ENCODE results near the gene S100A11.
"Not testable (repeated sequence)": the region's sequence is repeated elsewhere in the genome, so short reads cannot be mapped to it uniquely, and the experiment has no call there.

Gene S100A11

DNA sequence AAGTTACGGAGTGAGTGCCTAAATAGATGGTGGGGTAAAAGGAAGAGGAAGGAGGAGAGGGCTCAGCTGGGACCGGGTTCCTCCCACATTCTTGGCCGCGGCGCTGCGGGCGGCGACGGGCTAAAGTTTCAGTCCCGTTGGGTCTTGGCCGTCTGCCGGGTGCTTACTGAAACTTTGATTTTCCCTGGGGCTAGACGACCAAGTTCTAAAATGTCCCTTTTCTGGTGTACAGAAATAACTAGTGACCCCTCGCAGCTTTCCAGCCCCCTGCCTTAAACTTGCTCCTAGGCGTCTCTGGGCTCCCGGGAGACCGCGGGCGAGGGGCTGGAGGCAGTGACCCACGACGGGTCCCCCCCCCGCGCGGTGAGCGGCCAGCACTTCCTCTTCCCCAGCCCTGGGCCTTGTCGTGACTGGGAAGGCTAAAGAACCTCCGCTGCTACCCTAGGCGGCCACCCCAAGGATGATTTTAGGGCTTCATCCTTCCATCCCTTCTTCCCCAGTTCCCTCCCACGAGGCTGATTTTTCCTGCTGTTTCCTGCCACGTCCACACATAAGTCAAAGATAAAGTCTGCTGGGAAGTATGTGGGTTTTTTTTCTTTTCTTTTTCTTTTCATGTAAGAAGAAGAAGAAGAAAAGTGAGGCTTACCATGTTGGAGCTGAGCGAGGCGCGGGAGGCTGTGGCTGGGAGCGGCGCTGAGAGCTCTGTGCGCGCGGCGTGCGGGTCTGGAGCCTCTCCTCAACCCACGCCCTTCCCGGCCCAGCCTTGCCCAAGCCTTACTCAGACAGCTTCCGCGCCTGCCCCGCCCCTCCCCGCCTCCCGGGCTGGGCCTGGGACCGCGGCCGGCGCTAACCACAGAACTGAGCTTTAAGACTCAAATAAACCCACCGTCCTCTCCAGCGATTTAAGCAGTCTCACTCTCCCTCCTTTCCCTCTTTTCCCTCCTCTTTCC, at the start of gene S100A11:
S100A11 (minus strand) TSS at position 738 of the 950 bp plus-strand sequence; CDS start at position 649, 89 bp downstream.
- H3K27ac ChIP-seq = peak within 1 kb of the TSS; percentile 89
- TF ChIP-seq, protein P1, sequence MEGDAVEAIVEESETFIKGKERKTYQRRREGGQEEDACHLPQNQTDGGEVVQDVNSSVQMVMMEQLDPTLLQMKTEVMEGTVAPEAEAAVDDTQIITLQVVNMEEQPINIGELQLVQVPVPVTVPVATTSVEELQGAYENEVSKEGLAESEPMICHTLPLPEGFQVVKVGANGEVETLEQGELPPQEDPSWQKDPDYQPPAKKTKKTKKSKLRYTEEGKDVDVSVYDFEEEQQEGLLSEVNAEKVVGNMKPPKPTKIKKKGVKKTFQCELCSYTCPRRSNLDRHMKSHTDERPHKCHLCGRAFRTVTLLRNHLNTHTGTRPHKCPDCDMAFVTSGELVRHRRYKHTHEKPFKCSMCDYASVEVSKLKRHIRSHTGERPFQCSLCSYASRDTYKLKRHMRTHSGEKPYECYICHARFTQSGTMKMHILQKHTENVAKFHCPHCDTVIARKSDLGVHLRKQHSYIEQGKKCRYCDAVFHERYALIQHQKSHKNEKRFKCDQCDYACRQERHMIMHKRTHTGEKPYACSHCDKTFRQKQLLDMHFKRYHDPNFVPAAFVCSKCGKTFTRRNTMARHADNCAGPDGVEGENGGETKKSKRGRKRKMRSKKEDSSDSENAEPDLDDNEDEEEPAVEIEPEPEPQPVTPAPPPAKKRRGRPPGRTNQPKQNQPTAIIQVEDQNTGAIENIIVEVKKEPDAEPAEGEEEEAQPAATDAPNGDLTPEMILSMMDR (conservative IDR thresholded peaks at IDR 0.05) = no peak
- TF ChIP-seq ZFX (IDR thresholded peaks at IDR 0.05) = peak; percentile 44; the same call in 1 of the 2 replicates

DNA sequence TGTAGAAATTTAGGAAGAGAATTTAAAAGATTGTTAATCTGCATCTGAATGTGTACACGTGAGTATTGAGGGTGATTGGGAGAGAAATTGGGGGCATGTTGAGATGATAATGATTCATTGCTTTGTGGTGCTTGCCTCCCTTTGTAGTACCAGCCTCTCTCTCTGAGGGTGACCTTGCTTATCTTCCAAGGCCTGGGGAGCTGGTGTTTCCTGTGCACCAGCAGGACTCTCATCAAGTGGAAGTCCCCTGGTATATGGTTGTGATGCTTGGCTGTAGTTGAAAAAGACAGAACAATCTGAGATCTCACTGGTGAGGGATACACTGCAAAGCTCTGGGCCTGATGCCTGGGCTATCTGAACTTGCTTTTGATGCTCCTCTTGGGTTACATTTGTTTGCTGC, 48.0 kb upstream of the S100A11 start:
- no peak; the same call in 1 of the 2 replicates for TF ChIP-seq ZFX (IDR thresholded peaks at IDR 0.05)
- TF ChIP-seq, protein P1 (conservative IDR thresholded peaks at IDR 0.05) = no peak
- H3K27ac ChIP-seq = no peak overlapping the region

DNA sequence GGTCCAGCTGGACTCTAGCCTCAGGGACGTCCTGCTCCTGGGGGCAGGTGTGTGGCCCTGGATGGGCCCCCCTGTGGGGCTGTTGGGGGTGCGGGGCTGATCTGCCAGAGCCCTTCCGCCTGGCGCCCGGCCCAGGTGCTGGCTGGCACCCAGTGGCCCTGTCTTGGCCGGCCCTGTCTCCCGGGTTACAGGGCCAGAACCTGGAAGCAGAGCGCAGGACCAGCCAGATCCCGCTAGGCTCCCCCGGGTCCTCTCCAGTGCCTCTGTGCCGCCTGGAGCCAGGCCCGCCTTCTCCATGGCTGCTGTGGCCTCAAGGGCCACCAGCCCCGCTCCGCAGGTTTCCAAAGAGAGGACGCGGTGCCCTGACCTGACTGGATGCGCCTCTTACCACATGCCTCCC, 44.2 kb upstream of the S100A11 start:
- H3K27ac ChIP-seq = not testable (repeated sequence)

DNA sequence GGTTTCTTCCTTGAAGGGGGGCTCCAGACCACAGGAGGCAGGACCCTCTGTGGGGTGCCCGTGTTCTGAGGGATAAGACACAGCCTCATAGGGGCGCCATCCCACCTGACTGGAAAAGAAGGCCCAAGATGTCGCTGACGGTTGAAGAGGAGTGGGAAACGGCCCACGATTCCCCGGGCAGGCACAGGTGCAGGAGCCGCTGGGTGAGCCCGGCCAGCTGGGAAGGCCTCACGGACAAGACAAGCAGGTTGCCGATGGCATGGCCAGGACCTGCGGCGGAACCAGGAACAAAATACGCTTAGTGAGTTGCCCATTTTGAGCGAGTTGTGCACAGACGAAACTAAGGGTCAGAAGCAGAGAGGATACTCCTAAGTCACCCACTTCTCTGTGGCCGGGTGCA, 43.7 kb upstream of the S100A11 start:
- H3K27ac ChIP-seq = not testable (repeated sequence)

DNA sequence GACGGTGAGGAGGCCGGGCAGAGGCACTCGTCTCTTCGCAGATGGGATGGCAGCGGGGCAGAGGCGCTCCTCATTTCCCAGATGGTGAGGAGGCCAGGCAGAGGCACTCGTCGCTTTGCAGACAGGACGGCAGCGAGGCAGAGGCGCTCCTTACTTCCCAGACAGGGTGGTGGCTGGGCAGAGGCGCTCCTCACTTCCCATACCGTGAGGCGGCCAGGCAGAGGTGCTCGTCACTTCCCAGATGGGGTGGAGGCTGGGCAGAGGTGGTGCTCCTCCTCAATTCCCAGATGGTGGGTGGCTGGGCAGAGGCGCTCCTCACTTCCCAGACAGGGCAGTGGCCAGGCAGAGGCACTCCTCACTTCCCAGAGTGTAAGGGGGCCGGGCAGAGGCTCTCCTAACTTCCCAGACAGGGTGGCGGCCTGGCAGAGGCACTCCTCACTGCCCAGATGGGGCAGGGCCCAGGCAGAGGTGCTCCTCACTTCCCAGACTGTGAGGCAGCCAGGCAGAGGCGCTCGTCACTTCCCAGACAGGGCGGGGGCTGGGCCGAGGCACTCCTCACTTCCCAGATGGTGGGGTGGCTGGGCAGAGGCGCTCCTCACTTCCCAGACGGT, 42.1 kb upstream of the S100A11 start:
- TF ChIP-seq ZFX (IDR thresholded peaks at IDR 0.05) = no peak
- TF ChIP-seq, protein P1 (conservative IDR thresholded peaks at IDR 0.05) = no peak
- H3K27ac ChIP-seq = no peak overlapping the region

DNA sequence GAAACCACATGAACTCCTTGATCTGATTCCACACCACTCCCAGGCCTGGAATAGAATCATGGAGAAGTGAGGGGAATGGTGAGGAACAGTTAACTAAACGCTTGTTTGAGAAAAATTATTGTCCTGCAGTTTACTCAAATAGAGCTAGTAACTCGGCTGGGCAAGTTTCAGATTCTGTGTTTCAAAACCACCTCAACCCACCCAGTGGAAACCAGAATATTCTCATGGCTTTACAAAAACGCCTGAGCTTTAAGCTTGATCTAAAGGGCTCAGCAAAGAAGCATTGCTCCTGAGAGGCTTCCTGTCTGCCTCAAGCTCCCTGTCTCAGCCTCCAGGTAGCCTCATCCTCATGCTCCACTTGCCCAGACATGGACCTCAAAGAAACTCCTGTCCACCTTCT, 35.5 kb upstream of the S100A11 start:
- TF ChIP-seq ZFX (IDR thresholded peaks at IDR 0.05) = no peak
- TF ChIP-seq, protein P1 (conservative IDR thresholded peaks at IDR 0.05) = no peak
- no peak overlapping the region for H3K27ac ChIP-seq

DNA sequence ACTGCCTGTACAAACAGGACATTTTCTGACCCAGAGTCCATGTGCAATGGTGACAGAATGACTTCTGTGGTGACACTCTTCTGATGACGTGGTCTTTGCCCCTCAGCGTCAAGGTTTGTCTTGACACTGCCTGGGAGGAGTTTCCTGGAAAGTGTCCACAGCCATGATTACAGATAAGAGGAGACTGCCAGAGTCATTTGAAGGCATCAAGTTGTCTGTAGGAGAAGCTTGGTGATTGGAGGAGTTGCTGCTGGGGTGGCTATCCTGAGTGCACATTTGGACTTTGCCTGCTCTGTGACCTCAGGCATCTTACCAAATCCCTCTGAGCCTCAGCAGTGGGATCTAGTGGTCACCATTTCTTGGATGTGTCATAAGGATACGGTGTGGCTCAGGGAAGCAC, 34.3 kb upstream of the S100A11 start:
- TF ChIP-seq ZFX (IDR thresholded peaks at IDR 0.05) = no peak
- TF ChIP-seq, protein P1 (conservative IDR thresholded peaks at IDR 0.05) = no peak

DNA sequence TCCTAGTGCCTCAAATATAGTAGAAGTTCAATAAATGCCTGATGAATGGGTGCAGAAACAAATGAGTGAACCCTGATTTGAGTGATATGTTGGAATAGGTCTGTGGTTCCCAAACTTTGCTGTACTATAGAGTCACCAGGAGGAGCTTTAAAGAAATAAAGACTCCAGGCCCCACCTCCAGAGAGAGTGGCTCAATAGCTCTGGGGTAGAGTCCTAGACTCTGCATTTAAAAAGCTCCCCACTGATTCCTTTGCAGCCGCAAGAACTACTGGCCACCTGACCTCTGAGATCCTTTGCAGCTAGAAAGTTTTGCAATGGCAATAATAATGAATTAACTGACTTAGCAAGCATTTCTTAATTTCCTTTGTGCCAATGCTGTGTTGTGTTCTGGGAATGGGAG, 31.1 kb upstream of the S100A11 start:
- TF ChIP-seq, protein P1 (conservative IDR thresholded peaks at IDR 0.05) = no peak
- no peak for TF ChIP-seq ZFX (IDR thresholded peaks at IDR 0.05)
- no peak overlapping the region for H3K27ac ChIP-seq

More for the DNA sequence above, 34.3 kb upstream of the S100A11 start:
- no peak overlapping the region for H3K27ac ChIP-seq

Data from C4-2B (cell line).